ENCODE measurements around the gene QSOX2. TPM values are rescaled to one million over a fixed set of nuclear protein-coding genes. Genes with fewer than 3 reads are reported as not detected.

The QSOX2 gene
- total RNA-seq, 4 donors from 2014 or later, result 10.2 to 15.8 (median 12.1) TPM

DNA sequence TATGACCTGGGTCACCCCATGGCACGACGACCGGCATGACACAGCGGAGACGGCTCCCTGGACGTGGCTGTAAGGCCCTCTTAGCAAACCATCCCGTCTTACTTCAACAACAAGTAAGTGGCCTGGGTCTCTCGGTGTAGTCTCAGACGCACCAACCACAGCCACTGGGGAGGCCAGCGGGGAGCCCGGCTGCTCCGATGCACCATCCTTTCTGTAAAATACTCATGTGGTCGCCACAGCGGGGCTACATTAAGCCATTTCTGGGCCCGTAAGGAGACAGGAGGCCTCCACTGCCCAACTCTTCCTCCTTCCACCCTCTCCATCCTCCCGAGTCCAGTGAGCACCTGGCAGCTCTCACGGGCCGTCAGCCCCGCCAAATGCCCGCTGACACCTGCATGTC is 4.7 kb downstream of the QSOX2 start:
- H3K4me3 ChIP-seq, result no peak overlapping the region
- peaks cover 42% of the 10 kb centered on the region for H3K4me1 ChIP-seq
- H3K36me3 ChIP-seq, result peaks cover 11% of the 10 kb centered on the region
- TF ChIP-seq, protein P1, sequence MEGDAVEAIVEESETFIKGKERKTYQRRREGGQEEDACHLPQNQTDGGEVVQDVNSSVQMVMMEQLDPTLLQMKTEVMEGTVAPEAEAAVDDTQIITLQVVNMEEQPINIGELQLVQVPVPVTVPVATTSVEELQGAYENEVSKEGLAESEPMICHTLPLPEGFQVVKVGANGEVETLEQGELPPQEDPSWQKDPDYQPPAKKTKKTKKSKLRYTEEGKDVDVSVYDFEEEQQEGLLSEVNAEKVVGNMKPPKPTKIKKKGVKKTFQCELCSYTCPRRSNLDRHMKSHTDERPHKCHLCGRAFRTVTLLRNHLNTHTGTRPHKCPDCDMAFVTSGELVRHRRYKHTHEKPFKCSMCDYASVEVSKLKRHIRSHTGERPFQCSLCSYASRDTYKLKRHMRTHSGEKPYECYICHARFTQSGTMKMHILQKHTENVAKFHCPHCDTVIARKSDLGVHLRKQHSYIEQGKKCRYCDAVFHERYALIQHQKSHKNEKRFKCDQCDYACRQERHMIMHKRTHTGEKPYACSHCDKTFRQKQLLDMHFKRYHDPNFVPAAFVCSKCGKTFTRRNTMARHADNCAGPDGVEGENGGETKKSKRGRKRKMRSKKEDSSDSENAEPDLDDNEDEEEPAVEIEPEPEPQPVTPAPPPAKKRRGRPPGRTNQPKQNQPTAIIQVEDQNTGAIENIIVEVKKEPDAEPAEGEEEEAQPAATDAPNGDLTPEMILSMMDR (IDR thresholded peaks at IDR 0.05), result no peak
- no peak for TF ChIP-seq EP300 (IDR thresholded peaks at IDR 0.05)
- TF ChIP-seq POLR2AphosphoS5 (IDR thresholded peaks at IDR 0.05), result no peak
- no peak for TF ChIP-seq POLR2A (IDR thresholded peaks at IDR 0.05)
- no peak overlapping the region for H3K27ac ChIP-seq
- H3K9me3 ChIP-seq, result no peaks in the 10 kb centered on the region
- no peak for DNase-seq (ENCODE audit: low spot score in 2 of 2)
- H3K27me3 ChIP-seq, result no peaks in the 10 kb centered on the region
- WGBS, result 90% methylated on average over 16 of the region's 20 CpGs

DNA sequence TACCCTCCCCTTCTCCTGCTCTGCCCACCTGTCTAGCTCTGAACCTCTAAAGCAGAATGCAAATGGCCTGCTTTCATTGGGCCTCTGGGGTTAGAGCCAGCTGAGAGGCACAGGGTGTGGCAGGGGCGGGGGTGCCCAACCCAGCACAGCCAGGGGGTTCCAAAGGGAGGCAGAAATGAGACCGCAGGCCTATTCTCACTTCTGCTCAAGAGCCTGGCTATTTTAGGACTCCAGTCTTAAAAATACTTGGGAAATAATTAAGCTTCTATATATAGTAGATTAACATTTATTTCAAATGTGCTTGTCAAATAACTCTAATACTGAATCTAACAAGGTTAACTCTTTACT is 5.7 kb downstream of the QSOX2 start:
- Histone ChIP-seq H3K4me1 (peaks cover 37% of the 10 kb centered on the region), H3K36me3 (peaks cover 19% of the 10 kb centered on the region), H3K4me3 (no peak overlapping the region), H3K27me3 (no peaks in the 10 kb centered on the region), H3K27ac (no peak overlapping the region), H3K9me3 (no peaks in the 10 kb centered on the region)
- 60% methylated on average over 2 of the region's 2 CpGs for WGBS
- DNase-seq (ENCODE audit: low spot score in 2 of 2), result no peak
- TF ChIP-seq, protein P1 (IDR thresholded peaks at IDR 0.05), result no peak
- no peak for TF ChIP-seq POLR2A (IDR thresholded peaks at IDR 0.05)
- TF ChIP-seq EP300 (IDR thresholded peaks at IDR 0.05), result no peak
- no peak for TF ChIP-seq POLR2AphosphoS5 (IDR thresholded peaks at IDR 0.05)

DNA sequence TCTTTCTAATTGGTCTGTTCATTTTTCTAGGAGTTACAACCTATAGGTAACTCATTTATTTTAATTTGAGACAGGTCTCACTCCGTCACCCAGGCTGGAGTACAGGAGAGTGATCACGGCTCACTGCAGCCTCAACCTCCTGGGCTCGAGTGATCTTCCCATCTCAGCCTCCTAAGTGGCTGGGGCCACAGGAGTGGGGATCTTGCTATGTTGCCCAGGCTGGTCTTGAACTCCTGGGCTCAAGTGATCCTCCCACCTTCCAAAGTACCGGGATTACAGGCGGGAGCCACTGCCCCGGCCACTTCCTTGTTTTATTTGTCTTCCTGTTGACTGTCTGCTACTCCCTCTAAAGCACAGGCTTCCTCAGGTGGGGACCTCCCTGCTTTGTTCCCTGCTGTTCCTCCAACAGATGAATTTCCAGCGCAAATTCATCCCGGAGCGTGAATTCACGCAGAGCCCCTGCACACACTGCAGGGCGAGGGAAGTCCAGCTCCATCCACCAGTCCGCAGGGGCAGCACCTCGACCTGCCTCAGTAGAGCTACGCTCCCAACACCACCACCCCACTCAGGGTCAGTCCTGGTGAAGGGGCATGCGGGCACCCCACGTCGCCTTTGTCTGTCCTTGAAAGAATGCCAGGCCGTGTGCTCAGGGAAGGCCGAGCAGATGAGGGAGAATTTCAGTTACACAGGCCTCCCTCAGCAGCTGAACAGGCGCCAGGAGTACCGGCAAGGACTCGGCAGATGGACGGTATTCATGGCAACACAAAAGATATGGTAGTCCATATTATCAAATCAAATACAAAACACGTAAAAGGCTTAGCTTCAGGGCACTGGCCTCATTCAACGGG is 6.3 kb downstream of the QSOX2 start:
- 69% methylated on average over 22 of the region's 25 CpGs for WGBS
- DNase-seq (ENCODE audit: low spot score in 2 of 2), result no peak
- no peak overlapping the region for H3K27ac ChIP-seq
- no peak for TF ChIP-seq EP300 (IDR thresholded peaks at IDR 0.05)
- TF ChIP-seq POLR2A (IDR thresholded peaks at IDR 0.05), result no peak
- TF ChIP-seq, protein P1 (IDR thresholded peaks at IDR 0.05), result no peak
- TF ChIP-seq POLR2AphosphoS5 (IDR thresholded peaks at IDR 0.05), result no peak
- no peak overlapping the region for H3K4me3 ChIP-seq
- H3K4me1 ChIP-seq, result peaks cover 31% of the 10 kb centered on the region
- H3K36me3 ChIP-seq, result peaks cover 21% of the 10 kb centered on the region
- no peaks in the 10 kb centered on the region for H3K9me3 ChIP-seq
- H3K27me3 ChIP-seq, result no peaks in the 10 kb centered on the region

DNA sequence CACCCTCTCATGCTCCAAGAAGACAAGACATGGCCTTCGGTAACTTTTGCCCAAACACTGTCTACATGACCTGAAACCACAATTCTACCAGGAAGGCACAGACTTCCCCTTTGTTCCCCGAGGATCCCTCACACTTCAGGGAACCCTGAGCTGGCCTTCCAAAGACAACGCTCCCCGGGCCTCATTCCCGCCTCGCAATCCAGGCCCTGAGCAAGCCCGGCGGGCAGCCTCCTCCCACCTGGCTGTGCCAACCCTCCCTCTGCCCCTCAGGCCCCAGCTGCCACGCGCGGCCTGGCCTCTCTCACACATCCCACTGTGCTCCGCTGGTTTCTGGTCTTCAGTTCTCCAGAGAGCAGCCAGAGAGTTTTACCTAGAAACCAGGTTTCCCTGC is 7.3 kb downstream of the QSOX2 start:
- H3K27ac ChIP-seq, result no peak overlapping the region

More for the DNA sequence above, 7.3 kb downstream of the QSOX2 start:
- TF ChIP-seq POLR2A (IDR thresholded peaks at IDR 0.05) (no peak), POLR2AphosphoS5 (IDR thresholded peaks at IDR 0.05) (no peak), EP300 (IDR thresholded peaks at IDR 0.05) (no peak)
- TF ChIP-seq, protein P1 (IDR thresholded peaks at IDR 0.05), result no peak
- H3K9me3 ChIP-seq, result no peaks in the 10 kb centered on the region
- peaks cover 27% of the 10 kb centered on the region for H3K4me1 ChIP-seq
- H3K27me3 ChIP-seq, result no peaks in the 10 kb centered on the region
- DNase-seq (ENCODE audit: low spot score in 2 of 2), result no peak
- peaks cover 23% of the 10 kb centered on the region for H3K36me3 ChIP-seq
- H3K4me3 ChIP-seq, result no peak overlapping the region
- 69% methylated on average over 12 of the region's 12 CpGs for WGBS

All from suprapubic skin (tissue), 4 donors.